GM23338 (cell line): ENCODE data around the gene NR4A2. TPM values are rescaled to one million over a fixed set of nuclear protein-coding genes. Genes with fewer than 3 reads are reported as not detected.

Experiments used
- ATAC-seq: fragments of 200-7000 bp; cut with Tn5 transposase; 3 replicates; pipeline ENCODE4 v1.9.1; 2020
- DNase-seq: peaks from one replicate; pipeline ENCODE4 v3.0.0-alpha.2; 2015; ENCODE audit warnings: low spot score
- H2AFZ ChIP-seq: fragments of 200-600 bp; sonication (generic); 2 replicates; pipeline ENCODE4 v1.8.0; 2016; ENCODE audit warnings: antibody characterized with exemption, mild to moderate bottlenecking, moderate library complexity
- H3F3A ChIP-seq: fragments of 200-600 bp; sonication (generic); replicated peaks from 2 replicates; pipeline ENCODE4 v1.8.0; 2017; ENCODE audit warnings: antibody characterized with exemption, mixed run types, low read depth
- H3K27ac ChIP-seq: fragments of 200-600 bp; sonication (generic); 2 replicates; pipeline ENCODE4 v1.6.1; 2016; ENCODE audit warnings: low read depth
- H3K27me3 ChIP-seq: fragments of 200-600 bp; sonication (generic); 2 replicates; pipeline ENCODE4 v1.8.0; 2016; ENCODE audit warnings: mild to moderate bottlenecking, mixed run types, moderate library complexity; ENCODE audit not compliant: insufficient read depth
- H3K36me3 ChIP-seq: fragments of 200-600 bp; sonication (generic); 2 replicates; pipeline ENCODE4 v1.8.0; 2016; ENCODE audit warnings: mild to moderate bottlenecking; ENCODE audit not compliant: insufficient read depth
- H3K4me1 ChIP-seq: fragments of 200-600 bp; sonication (generic); 2 replicates; pipeline ENCODE4 v1.8.0; 2016; ENCODE audit warnings: mild to moderate bottlenecking, moderate library complexity; ENCODE audit not compliant: insufficient read depth
- H3K4me2 ChIP-seq: fragments of 200-600 bp; sonication (generic); 2 replicates; pipeline ENCODE4 v1.7.1; 2017; ENCODE audit warnings: mixed run types
- H3K4me3 ChIP-seq: fragments of 200-600 bp; sonication (generic); 2 replicates; pipeline ENCODE4 v1.6.1; 2016; ENCODE audit warnings: mixed run types
- H3K79me2 ChIP-seq: fragments of 200-600 bp; sonication (generic); replicated peaks from 2 replicates; pipeline ENCODE4 v1.8.0; 2017; ENCODE audit warnings: mild to moderate bottlenecking; ENCODE audit not compliant: insufficient read depth
- H3K9me2 ChIP-seq: fragments of 200-600 bp; sonication (generic); 2 replicates; pipeline ENCODE4 v1.8.0; 2017; ENCODE audit not compliant: insufficient read depth
- H4K20me1 ChIP-seq: fragments of 200-600 bp; sonication (generic); replicated peaks from 2 replicates; pipeline ENCODE4 v1.8.0; 2017; ENCODE audit warnings: mild to moderate bottlenecking; ENCODE audit not compliant: insufficient read depth
- H3K27ac Mint-ChIP-seq: 2 replicates; pipeline ENCODE4 v1.8.0; 2020; ENCODE audit warnings: inconsistent platforms, mild to moderate bottlenecking, moderate library complexity, mixed read lengths
- H3K27me3 Mint-ChIP-seq: 3 replicates; pipeline ENCODE4 v1.8.0; 2022; ENCODE audit warnings: low read depth, mild to moderate bottlenecking, moderate library complexity, mixed read lengths, inconsistent platforms; ENCODE audit not compliant: insufficient read depth, poor library complexity
- H3K36me3 Mint-ChIP-seq: 3 replicates; pipeline ENCODE4 v1.8.0; 2021; ENCODE audit warnings: low read depth, mild to moderate bottlenecking, inconsistent platforms, moderate library complexity, mixed read lengths
- H3K4me1 Mint-ChIP-seq: 3 replicates; pipeline ENCODE4 v1.8.0; 2020; ENCODE audit warnings: mild to moderate bottlenecking, inconsistent platforms, mixed read lengths
- H3K4me3 Mint-ChIP-seq: 3 replicates; pipeline ENCODE4 v1.8.0; 2021; ENCODE audit warnings: moderate library complexity, mild to moderate bottlenecking, inconsistent platforms, mixed read lengths
- H3K9me3 Mint-ChIP-seq: 3 replicates; pipeline ENCODE4 v1.8.0; 2020; ENCODE audit warnings: moderate library complexity, mild to moderate bottlenecking, inconsistent platforms, mixed read lengths
- CREB1 ChIP-seq: fragments of 250-450 bp; sonication (Bioruptor Pico); IDR thresholded peaks from 2 replicates; pipeline ENCODE4 v1.5.0; 2020; ENCODE audit warnings: low read depth, mild to moderate bottlenecking, moderate library complexity
- EZH2 ChIP-seq: fragments of 200-600 bp; sonication (generic); IDR thresholded peaks from one replicate; pipeline ENCODE4 v1.8.0; 2017; ENCODE audit warnings: antibody characterized with exemption, mild to moderate bottlenecking, low read depth; ENCODE audit not compliant: unreplicated experiment
- JUNB ChIP-seq: IDR thresholded peaks from one replicate; pipeline ENCODE4 v1.6.1; 2016; ENCODE audit warnings: antibody characterized with exemption; ENCODE audit not compliant: unreplicated experiment
- NANOG ChIP-seq: IDR thresholded peaks from 2 replicates; pipeline ENCODE4 v1.6.1; 2016; ENCODE audit warnings: antibody characterized with exemption, borderline replicate concordance
- STAT1 ChIP-seq: IDR thresholded peaks from one replicate; pipeline ENCODE4 v1.6.1; 2016; ENCODE audit warnings: antibody characterized with exemption; ENCODE audit not compliant: unreplicated experiment
- ZNF331 ChIP-seq: fragments of 250-450 bp; sonication (Bioruptor Pico); IDR thresholded peaks from 2 replicates; pipeline ENCODE4 v1.5.0; 2020; ENCODE audit warnings: low read depth, mild to moderate bottlenecking, moderate library complexity
- polyA plus RNA-seq: library from polyadenylated mRNA; unstranded; fragments of >200 nt; fragmentation: Nextera tagmentation; extraction: Ambion mirVana; gene quantifications from 2 replicates; pipeline ENCODE4 v1.2.1, GENCODE V29; 2016
- total RNA-seq: library from RNA; depleted of rRNA; stranded (reverse); fragments of >200 nt; shearing (Covaris generic); gene quantifications from 2 replicates; pipeline ENCODE4 v1.2.3, GENCODE V29; 2014
- TF ChIP-seq, protein P1 (sequence below): IDR thresholded peaks from one replicate; pipeline ENCODE4 v1.6.1; 2018; ENCODE audit warnings: antibody characterized with exemption; ENCODE audit not compliant: unreplicated experiment
- TF ChIP-seq, protein P2 (sequence below): fragments of 250-450 bp; sonication (Bioruptor Pico); IDR thresholded peaks from 2 replicates; pipeline ENCODE4 v1.5.0; 2020; ENCODE audit warnings: mild to moderate bottlenecking, moderate library complexity

NR4A2 gene
- total and polyA plus RNA-seq, 2 experiments from 2014 or later: 0.49 to 0.71 TPM

DNA sequence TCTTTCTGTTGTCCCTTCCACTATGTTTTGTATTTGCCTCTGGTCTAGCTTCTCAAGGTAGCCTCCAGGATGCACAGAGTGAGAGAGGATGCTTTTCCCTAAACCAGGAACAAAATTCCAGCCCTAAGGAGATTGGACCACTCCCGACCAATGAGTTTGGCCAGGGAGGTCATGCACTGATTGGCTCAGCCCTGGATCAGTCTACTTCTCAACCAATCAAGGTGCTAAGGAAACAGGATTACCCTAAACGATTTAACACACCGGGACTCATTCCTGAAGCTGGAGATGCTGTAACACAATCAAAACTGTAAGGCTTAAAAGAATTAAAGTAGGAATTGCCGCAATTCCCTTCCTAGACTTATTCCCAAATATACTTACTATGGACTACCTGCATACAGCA lies 34.2 kb upstream of the NR4A2 start:
- Mint-ChIP-seq H3K36me3 (peaks cover 11% of the 10 kb centered on the region), H3K27ac (no peak overlapping the region), H3K9me3 (peaks cover 15% of the 10 kb centered on the region), H3K4me1 (no peaks in the 10 kb centered on the region; the same call in 1 of the 3 replicates), H3K4me3 (no peak overlapping the region), H3K27me3 (peaks cover 3% of the 10 kb centered on the region)
- H3K4me1 ChIP-seq: no peaks in the 10 kb centered on the region
- ATAC-seq (no peak), DNase-seq (no peak)
- H4K20me1 ChIP-seq: no peaks in the 10 kb centered on the region
- H3K36me3 ChIP-seq: no peaks in the 10 kb centered on the region
- TF ChIP-seq EZH2 (no peak), CREB1 (CRISPR knock-in tag) (no peak), ZNF331 (CRISPR knock-in tag) (no peak), STAT1 (no peak), JUNB (no peak), NANOG (no peak)
- TF ChIP-seq, protein P1, sequence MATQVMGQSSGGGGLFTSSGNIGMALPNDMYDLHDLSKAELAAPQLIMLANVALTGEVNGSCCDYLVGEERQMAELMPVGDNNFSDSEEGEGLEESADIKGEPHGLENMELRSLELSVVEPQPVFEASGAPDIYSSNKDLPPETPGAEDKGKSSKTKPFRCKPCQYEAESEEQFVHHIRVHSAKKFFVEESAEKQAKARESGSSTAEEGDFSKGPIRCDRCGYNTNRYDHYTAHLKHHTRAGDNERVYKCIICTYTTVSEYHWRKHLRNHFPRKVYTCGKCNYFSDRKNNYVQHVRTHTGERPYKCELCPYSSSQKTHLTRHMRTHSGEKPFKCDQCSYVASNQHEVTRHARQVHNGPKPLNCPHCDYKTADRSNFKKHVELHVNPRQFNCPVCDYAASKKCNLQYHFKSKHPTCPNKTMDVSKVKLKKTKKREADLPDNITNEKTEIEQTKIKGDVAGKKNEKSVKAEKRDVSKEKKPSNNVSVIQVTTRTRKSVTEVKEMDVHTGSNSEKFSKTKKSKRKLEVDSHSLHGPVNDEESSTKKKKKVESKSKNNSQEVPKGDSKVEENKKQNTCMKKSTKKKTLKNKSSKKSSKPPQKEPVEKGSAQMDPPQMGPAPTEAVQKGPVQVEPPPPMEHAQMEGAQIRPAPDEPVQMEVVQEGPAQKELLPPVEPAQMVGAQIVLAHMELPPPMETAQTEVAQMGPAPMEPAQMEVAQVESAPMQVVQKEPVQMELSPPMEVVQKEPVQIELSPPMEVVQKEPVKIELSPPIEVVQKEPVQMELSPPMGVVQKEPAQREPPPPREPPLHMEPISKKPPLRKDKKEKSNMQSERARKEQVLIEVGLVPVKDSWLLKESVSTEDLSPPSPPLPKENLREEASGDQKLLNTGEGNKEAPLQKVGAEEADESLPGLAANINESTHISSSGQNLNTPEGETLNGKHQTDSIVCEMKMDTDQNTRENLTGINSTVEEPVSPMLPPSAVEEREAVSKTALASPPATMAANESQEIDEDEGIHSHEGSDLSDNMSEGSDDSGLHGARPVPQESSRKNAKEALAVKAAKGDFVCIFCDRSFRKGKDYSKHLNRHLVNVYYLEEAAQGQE: no peak
- TF ChIP-seq, protein P2, sequence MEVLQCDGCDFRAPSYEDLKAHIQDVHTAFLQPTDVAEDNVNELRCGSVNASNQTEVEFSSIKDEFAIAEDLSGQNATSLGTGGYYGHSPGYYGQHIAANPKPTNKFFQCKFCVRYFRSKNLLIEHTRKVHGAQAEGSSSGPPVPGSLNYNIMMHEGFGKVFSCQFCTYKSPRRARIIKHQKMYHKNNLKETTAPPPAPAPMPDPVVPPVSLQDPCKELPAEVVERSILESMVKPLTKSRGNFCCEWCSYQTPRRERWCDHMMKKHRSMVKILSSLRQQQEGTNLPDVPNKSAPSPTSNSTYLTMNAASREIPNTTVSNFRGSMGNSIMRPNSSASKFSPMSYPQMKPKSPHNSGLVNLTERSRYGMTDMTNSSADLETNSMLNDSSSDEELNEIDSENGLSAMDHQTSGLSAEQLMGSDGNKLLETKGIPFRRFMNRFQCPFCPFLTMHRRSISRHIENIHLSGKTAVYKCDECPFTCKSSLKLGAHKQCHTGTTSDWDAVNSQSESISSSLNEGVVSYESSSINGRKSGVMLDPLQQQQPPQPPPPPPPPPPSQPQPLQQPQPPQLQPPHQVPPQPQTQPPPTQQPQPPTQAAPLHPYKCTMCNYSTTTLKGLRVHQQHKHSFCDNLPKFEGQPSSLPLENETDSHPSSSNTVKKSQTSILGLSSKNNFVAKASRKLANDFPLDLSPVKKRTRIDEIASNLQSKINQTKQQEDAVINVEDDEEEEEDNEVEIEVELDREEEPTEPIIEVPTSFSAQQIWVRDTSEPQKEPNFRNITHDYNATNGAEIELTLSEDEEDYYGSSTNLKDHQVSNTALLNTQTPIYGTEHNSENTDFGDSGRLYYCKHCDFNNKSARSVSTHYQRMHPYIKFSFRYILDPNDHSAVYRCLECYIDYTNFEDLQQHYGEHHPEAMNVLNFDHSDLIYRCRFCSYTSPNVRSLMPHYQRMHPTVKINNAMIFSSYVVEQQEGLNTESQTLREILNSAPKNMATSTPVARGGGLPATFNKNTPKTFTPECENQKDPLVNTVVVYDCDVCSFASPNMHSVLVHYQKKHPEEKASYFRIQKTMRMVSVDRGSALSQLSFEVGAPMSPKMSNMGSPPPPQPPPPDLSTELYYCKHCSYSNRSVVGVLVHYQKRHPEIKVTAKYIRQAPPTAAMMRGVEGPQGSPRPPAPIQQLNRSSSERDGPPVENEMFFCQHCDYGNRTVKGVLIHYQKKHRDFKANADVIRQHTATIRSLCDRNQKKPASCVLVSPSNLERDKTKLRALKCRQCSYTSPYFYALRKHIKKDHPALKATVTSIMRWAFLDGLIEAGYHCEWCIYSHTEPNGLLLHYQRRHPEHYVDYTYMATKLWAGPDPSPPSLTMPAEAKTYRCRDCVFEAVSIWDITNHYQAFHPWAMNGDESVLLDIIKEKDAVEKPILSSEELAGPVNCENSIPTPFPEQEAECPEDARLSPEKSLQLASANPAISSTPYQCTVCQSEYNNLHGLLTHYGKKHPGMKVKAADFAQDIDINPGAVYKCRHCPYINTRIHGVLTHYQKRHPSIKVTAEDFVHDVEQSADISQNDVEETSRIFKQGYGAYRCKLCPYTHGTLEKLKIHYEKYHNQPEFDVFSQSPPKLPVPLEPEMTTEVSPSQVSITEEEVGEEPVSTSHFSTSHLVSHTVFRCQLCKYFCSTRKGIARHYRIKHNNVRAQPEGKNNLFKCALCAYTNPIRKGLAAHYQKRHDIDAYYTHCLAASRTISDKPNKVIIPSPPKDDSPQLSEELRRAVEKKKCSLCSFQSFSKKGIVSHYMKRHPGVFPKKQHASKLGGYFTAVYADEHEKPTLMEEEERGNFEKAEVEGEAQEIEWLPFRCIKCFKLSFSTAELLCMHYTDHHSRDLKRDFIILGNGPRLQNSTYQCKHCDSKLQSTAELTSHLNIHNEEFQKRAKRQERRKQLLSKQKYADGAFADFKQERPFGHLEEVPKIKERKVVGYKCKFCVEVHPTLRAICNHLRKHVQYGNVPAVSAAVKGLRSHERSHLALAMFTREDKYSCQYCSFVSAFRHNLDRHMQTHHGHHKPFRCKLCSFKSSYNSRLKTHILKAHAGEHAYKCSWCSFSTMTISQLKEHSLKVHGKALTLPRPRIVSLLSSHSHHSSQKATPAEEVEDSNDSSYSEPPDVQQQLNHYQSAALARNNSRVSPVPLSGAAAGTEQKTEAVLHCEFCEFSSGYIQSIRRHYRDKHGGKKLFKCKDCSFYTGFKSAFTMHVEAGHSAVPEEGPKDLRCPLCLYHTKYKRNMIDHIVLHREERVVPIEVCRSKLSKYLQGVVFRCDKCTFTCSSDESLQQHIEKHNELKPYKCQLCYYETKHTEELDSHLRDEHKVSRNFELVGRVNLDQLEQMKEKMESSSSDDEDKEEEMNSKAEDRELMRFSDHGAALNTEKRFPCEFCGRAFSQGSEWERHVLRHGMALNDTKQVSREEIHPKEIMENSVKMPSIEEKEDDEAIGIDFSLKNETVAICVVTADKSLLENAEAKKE (CRISPR knock-in tag): no peak
- H3K27ac ChIP-seq: no peak overlapping the region
- H3F3A ChIP-seq: no peaks in the 10 kb centered on the region
- H2AFZ ChIP-seq: no peak overlapping the region
- H3K9me2 ChIP-seq: no peaks in the 10 kb centered on the region
- H3K79me2 ChIP-seq: no peaks in the 10 kb centered on the region
- no peak overlapping the region for H3K4me3 ChIP-seq
- H3K27me3 ChIP-seq: no peaks in the 10 kb centered on the region
- no peak overlapping the region for H3K4me2 ChIP-seq
